ENCODE data around the gene OR1A2. TPM values are rescaled to one million over a fixed set of nuclear protein-coding genes. Genes with fewer than 3 reads are reported as not detected.

OR1A2 gene
- total RNA-seq, 1 experiment from 2014 or later: not detected

GRCh38 chr17:3207367-3207766, 10.0 kb downstream of the OR1A2 start, which contains the start of gene OR1A1:
Gene OR1A1 (plus strand): TSS chr17:3207667. CDS start chr17:3215621, 7,954 bp downstream.
- Histone ChIP-seq H3K36me3 (ENCODE audit: insufficient read depth, low read length, poor library complexity, severe bottlenecking) (no peaks in the 10 kb centered on the region), H3K27me3 (replicated peaks; ENCODE audit: insufficient read depth, low read depth, low read length, poor library complexity) (peaks cover 11% of the 10 kb centered on the region), H3K4me1 (ENCODE audit: insufficient read depth, low read length, poor library complexity, severe bottlenecking) (no peaks in the 10 kb centered on the region), H3K4me3 (ENCODE audit: low read depth, low read length, poor library complexity, severe bottlenecking) (no peak within 1 kb of the TSS), H3K27ac (ENCODE audit: low read depth, low read length, poor library complexity, severe bottlenecking) (no peak within 1 kb of the TSS), H3K9me3 (ENCODE audit: low read depth, low read length, poor library complexity, severe bottlenecking) (peaks cover under 1% of the 10 kb centered on the region)
- intact Hi-C loops (cut with micrococcal nuclease; ENCODE audit: unreplicated experiment): no loop called here
- DNase-seq (ENCODE audit: low spot score): no peak
- POLR2A ChIA-PET (ENCODE audit: low non-redundant PET): no interaction called here
- CTCF ChIA-PET: no interaction called here
- BruUV-seq (replicated peaks): no TSS peak
- no peak for TF ChIP-seq EZH2 (IDR thresholded peaks at IDR 0.05; ENCODE audit: borderline replicate concordance, low read depth, low read length, poor library complexity, severe bottlenecking)
- TF ChIP-seq, protein P1, sequence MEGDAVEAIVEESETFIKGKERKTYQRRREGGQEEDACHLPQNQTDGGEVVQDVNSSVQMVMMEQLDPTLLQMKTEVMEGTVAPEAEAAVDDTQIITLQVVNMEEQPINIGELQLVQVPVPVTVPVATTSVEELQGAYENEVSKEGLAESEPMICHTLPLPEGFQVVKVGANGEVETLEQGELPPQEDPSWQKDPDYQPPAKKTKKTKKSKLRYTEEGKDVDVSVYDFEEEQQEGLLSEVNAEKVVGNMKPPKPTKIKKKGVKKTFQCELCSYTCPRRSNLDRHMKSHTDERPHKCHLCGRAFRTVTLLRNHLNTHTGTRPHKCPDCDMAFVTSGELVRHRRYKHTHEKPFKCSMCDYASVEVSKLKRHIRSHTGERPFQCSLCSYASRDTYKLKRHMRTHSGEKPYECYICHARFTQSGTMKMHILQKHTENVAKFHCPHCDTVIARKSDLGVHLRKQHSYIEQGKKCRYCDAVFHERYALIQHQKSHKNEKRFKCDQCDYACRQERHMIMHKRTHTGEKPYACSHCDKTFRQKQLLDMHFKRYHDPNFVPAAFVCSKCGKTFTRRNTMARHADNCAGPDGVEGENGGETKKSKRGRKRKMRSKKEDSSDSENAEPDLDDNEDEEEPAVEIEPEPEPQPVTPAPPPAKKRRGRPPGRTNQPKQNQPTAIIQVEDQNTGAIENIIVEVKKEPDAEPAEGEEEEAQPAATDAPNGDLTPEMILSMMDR (conservative IDR thresholded peaks at IDR 0.05; ENCODE audit: low read depth, low read length): no peak

- BruUV-seq (replicated peaks): no TSS peak
- H3K27me3 ChIP-seq (replicated peaks; ENCODE audit: insufficient read depth, low read depth, low read length, poor library complexity): peaks cover 14% of the 10 kb centered on the region
- no peak for DNase-seq (ENCODE audit: low spot score)
- no peak overlapping the region for H3K27ac ChIP-seq (ENCODE audit: low read depth, low read length, poor library complexity, severe bottlenecking)
- no peak overlapping the region for H3K4me3 ChIP-seq (ENCODE audit: low read depth, low read length, poor library complexity, severe bottlenecking)
- ChIA-PET POLR2A (ENCODE audit: low non-redundant PET) (no interaction called here), CTCF (no interaction called here)
- no peaks in the 10 kb centered on the region for H3K4me1 ChIP-seq (ENCODE audit: insufficient read depth, low read length, poor library complexity, severe bottlenecking)
- no peaks in the 10 kb centered on the region for H3K9me3 ChIP-seq (ENCODE audit: low read depth, low read length, poor library complexity, severe bottlenecking)
- TF ChIP-seq EZH2 (IDR thresholded peaks at IDR 0.05; ENCODE audit: borderline replicate concordance, low read depth, low read length, poor library complexity, severe bottlenecking): no peak
- TF ChIP-seq, protein P1 (conservative IDR thresholded peaks at IDR 0.05; ENCODE audit: low read depth, low read length): no peak
- H3K36me3 ChIP-seq (ENCODE audit: insufficient read depth, low read length, poor library complexity, severe bottlenecking): no peaks in the 10 kb centered on the region
- intact Hi-C loops (cut with micrococcal nuclease; ENCODE audit: unreplicated experiment): no loop called here
Measured at GRCh38 chr17:3208484-3208883, 11.2 kb downstream of the OR1A2 start.

GRCh38 chr17:3213001-3213400, 15.7 kb downstream of the OR1A2 start:
- CTCF ChIA-PET: no interaction called here
- Histone ChIP-seq H3K9me3 (ENCODE audit: low read depth, low read length, poor library complexity, severe bottlenecking) (peaks cover 2% of the 10 kb centered on the region), H3K4me3 (ENCODE audit: low read depth, low read length, poor library complexity, severe bottlenecking) (no peak overlapping the region), H3K27ac (ENCODE audit: low read depth, low read length, poor library complexity, severe bottlenecking) (no peak overlapping the region), H3K36me3 (ENCODE audit: insufficient read depth, low read length, poor library complexity, severe bottlenecking) (no peaks in the 10 kb centered on the region), H3K4me1 (ENCODE audit: insufficient read depth, low read length, poor library complexity, severe bottlenecking) (no peaks in the 10 kb centered on the region), H3K27me3 (replicated peaks; ENCODE audit: insufficient read depth, low read depth, low read length, poor library complexity) (peaks cover 9% of the 10 kb centered on the region)
- intact Hi-C loops (cut with micrococcal nuclease; ENCODE audit: unreplicated experiment): no loop called here
- BruUV-seq (replicated peaks): no TSS peak
- POLR2A ChIA-PET (ENCODE audit: low non-redundant PET): no interaction called here
- no peak for DNase-seq (ENCODE audit: low spot score)
- TF ChIP-seq EZH2 (IDR thresholded peaks at IDR 0.05; ENCODE audit: borderline replicate concordance, low read depth, low read length, poor library complexity, severe bottlenecking): no peak
- TF ChIP-seq, protein P1 (conservative IDR thresholded peaks at IDR 0.05; ENCODE audit: low read depth, low read length): no peak

Measured in A673 (cell line).